Hepatocyte (in vitro differentiated cells): ENCODE results near the gene ATP5F1D.

ENCODE experiments used
- EZH2 ChIP-seq: fragments of 200-600 bp; sonication (generic); IDR thresholded peaks from 2 replicates; pipeline ENCODE4 v1.6.1; 2016; ENCODE audit warnings: antibody characterized with exemption, mild to moderate bottlenecking, borderline replicate concordance
- EZH2phosphoT487 ChIP-seq: fragments of 200-600 bp; sonication (generic); IDR thresholded peaks from one replicate; pipeline ENCODE4 v1.6.1; 2018; ENCODE audit warnings: antibody characterized with exemption, mild to moderate bottlenecking, low read depth, moderate library complexity; ENCODE audit not compliant: unreplicated experiment, severe bottlenecking
- TF ChIP-seq, protein P1 (sequence below): fragments of 200-600 bp; sonication (generic); IDR thresholded peaks from 2 replicates; pipeline ENCODE4 v1.5.1; 2016; ENCODE audit warnings: antibody characterized with exemption, mild to moderate bottlenecking; ENCODE audit not compliant: poor library complexity

GRCh38 chr19:1282588-1283206 is 41.1 kb downstream of the ATP5F1D start:
- TF ChIP-seq, protein P1, sequence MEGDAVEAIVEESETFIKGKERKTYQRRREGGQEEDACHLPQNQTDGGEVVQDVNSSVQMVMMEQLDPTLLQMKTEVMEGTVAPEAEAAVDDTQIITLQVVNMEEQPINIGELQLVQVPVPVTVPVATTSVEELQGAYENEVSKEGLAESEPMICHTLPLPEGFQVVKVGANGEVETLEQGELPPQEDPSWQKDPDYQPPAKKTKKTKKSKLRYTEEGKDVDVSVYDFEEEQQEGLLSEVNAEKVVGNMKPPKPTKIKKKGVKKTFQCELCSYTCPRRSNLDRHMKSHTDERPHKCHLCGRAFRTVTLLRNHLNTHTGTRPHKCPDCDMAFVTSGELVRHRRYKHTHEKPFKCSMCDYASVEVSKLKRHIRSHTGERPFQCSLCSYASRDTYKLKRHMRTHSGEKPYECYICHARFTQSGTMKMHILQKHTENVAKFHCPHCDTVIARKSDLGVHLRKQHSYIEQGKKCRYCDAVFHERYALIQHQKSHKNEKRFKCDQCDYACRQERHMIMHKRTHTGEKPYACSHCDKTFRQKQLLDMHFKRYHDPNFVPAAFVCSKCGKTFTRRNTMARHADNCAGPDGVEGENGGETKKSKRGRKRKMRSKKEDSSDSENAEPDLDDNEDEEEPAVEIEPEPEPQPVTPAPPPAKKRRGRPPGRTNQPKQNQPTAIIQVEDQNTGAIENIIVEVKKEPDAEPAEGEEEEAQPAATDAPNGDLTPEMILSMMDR = no peak
- TF ChIP-seq EZH2 (no peak), EZH2phosphoT487 (no peak)
